Colonic mucosa (tissue), 4 donors: ENCODE data around the gene CHST8. TPM values are rescaled to one million over a fixed set of nuclear protein-coding genes. Genes with fewer than 3 reads are reported as not detected.

Experiments used
- DNase-seq: peaks from one replicate; pipeline ENCODE4 v3.0.0-alpha.2; 2020
- H3K27ac ChIP-seq: fragments of 200-600 bp; one replicate; pipeline ENCODE4 v1.8.0; 2021
- H3K27me3 ChIP-seq: fragments of 200-600 bp; one replicate; pipeline ENCODE4 v1.8.0; 2021
- H3K36me3 ChIP-seq: fragments of 200-600 bp; one replicate; pipeline ENCODE4 v1.8.0; 2021
- H3K4me1 ChIP-seq: fragments of 200-600 bp; one replicate; pipeline ENCODE4 v1.8.0; 2021; ENCODE audit warnings: mild to moderate bottlenecking
- H3K4me3 ChIP-seq: fragments of 200-600 bp; one replicate; pipeline ENCODE4 v1.8.0; 2021
- H3K9ac ChIP-seq, 2 donors: one replicate each; pipeline ENCODE4 v1.7.0; 2013; ENCODE audit warnings: control low read depth in 2 of 2, low read depth in 2 of 2, low read length in 2 of 2
- H3K9me3 ChIP-seq: fragments of 200-600 bp; one replicate; pipeline ENCODE4 v1.8.0; 2021
- intact Hi-C: fragments of 100-400 bp; cut with DNase I; formaldehyde crosslinking; loops from one replicate; pipeline ENCODE4 v1.14.1; 2022
- total RNA-seq, 2 donors: library from RNA; stranded (reverse); fragmentation: NEBNext Ultra II Directional in 1 of 2; extraction: Animal tissue kit (Norgen Biotek cat#: 25700) in 1 of 2; gene quantifications; one replicate each; pipeline ENCODE4 v1.2.1, GENCODE V29; 2021
- TF ChIP-seq, protein P1 (sequence below): fragments of 200-600 bp; IDR thresholded peaks from one replicate; pipeline ENCODE4 v1.8.0; 2022; ENCODE audit warnings: antibody characterized with exemption, mild to moderate bottlenecking
- donor health status: healthy.
- donor health status: DM: no; HTN: no; CAD: no.
- donor health status: DM: no; HTN: no; CAD: no.

CHST8 gene
- total RNA-seq, 2 donors from 2014 or later, result not detected

DNA sequence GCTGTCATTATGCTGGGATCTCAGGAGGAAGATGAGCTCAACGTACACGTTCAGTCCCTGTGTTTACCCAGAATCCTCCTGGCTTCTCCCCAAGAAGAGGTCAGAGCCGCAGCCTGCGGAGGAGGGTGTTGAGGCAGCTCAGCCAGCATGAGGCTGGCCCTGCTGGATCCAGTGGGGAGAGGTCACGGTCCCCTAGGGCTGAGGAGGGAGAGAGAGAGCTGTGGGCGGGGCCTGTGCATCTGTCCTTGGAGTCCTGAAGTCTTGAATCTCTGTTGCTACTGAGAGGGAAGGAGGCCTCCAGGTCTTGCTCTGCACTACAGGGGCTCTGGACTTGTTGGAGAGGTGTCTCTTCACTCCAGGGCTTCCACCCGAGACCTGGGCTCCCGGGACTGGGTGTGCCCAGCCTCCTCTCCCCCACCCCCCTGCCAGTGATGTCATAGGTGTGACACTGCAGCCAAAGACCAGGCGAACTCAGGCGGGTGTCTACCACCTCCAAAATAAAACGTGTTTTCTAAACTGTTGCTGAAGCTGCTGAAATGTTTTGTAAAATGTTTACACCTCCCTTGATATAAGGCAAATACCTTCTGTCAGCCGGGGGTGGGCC, 97.0 kb downstream of the CHST8 start:
- intact Hi-C loops, result no loop called here
- no peak for DNase-seq

DNA sequence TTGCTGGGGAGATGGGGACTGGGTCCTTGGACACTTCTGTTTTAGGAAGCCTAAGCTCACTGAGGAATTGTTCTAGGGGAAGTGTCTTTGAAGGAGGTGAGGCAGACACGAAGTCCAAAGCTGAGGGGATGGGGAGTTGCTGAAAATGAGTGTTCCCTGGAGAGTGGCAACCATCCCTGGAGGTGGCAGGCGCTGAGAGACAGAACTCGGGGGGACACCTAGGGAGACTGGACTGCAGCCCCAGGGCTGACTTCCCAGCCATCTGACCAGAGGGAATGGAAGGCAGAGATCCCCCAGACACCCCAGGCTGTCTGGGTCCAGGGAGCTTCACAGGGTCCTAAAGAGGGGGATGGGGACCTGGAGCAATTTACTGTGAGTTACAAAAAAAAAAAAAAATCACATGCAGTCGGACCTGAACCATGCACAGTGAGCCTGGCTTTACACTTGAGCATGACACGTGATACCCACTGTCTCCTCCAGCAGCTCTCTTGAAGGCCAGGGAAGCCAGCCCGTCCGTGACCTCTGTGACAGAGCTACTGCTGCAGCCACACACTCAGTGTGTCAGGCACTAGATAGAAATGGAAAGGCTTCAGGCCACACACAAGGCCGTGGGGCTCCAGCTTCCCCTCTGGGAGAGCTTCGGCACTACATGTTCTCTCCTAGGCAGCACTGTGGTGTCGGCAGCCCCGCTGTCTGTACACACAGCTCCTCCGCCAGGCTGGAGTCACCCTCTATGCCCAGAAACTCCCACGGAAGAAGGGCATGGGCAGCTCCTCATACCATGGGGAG, 97.8 kb downstream of the CHST8 start:
- Histone ChIP-seq H3K4me1 (no peaks in the 10 kb centered on the region), H3K4me3 (no peak overlapping the region), H3K27me3 (no peaks in the 10 kb centered on the region), H3K27ac (no peak overlapping the region), H3K36me3 (no peaks in the 10 kb centered on the region), H3K9me3 (no peaks in the 10 kb centered on the region), H3K9ac (no peak overlapping the region)
- TF ChIP-seq, protein P1, sequence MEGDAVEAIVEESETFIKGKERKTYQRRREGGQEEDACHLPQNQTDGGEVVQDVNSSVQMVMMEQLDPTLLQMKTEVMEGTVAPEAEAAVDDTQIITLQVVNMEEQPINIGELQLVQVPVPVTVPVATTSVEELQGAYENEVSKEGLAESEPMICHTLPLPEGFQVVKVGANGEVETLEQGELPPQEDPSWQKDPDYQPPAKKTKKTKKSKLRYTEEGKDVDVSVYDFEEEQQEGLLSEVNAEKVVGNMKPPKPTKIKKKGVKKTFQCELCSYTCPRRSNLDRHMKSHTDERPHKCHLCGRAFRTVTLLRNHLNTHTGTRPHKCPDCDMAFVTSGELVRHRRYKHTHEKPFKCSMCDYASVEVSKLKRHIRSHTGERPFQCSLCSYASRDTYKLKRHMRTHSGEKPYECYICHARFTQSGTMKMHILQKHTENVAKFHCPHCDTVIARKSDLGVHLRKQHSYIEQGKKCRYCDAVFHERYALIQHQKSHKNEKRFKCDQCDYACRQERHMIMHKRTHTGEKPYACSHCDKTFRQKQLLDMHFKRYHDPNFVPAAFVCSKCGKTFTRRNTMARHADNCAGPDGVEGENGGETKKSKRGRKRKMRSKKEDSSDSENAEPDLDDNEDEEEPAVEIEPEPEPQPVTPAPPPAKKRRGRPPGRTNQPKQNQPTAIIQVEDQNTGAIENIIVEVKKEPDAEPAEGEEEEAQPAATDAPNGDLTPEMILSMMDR, result no peak
- intact Hi-C loops, result no loop called here
- DNase-seq, result no peak

More for the DNA sequence above, 97.0 kb downstream of the CHST8 start:
- TF ChIP-seq, protein P1, result no peak
- H3K27ac ChIP-seq, result no peak overlapping the region
- H3K9ac ChIP-seq, result no peak overlapping the region
- no peaks in the 10 kb centered on the region for H3K36me3 ChIP-seq
- H3K4me1 ChIP-seq, result no peaks in the 10 kb centered on the region
- H3K4me3 ChIP-seq, result no peak overlapping the region
- H3K9me3 ChIP-seq, result no peaks in the 10 kb centered on the region
- H3K27me3 ChIP-seq, result no peaks in the 10 kb centered on the region

DNA sequence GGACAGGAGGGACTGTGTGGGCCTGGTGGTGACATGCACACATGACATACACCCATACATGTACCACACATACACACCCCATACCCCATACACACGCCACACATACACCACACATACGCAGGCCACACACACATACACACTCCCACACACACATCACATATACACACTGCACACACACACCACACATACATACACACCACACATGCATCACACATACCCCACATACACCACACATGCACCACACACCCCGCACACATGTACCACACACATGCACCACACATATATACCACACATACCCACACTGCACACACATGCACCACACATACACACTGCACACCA, 98.4 kb downstream of the CHST8 start:
- Histone ChIP-seq H3K4me1 (no peaks in the 10 kb centered on the region), H3K9me3 (no peaks in the 10 kb centered on the region), H3K36me3 (no peaks in the 10 kb centered on the region), H3K9ac (no peak overlapping the region), H3K4me3 (no peak overlapping the region), H3K27ac (no peak overlapping the region), H3K27me3 (no peaks in the 10 kb centered on the region)
- DNase-seq, result no peak
- TF ChIP-seq, protein P1, result no peak
- intact Hi-C loops, result no loop called here

DNA sequence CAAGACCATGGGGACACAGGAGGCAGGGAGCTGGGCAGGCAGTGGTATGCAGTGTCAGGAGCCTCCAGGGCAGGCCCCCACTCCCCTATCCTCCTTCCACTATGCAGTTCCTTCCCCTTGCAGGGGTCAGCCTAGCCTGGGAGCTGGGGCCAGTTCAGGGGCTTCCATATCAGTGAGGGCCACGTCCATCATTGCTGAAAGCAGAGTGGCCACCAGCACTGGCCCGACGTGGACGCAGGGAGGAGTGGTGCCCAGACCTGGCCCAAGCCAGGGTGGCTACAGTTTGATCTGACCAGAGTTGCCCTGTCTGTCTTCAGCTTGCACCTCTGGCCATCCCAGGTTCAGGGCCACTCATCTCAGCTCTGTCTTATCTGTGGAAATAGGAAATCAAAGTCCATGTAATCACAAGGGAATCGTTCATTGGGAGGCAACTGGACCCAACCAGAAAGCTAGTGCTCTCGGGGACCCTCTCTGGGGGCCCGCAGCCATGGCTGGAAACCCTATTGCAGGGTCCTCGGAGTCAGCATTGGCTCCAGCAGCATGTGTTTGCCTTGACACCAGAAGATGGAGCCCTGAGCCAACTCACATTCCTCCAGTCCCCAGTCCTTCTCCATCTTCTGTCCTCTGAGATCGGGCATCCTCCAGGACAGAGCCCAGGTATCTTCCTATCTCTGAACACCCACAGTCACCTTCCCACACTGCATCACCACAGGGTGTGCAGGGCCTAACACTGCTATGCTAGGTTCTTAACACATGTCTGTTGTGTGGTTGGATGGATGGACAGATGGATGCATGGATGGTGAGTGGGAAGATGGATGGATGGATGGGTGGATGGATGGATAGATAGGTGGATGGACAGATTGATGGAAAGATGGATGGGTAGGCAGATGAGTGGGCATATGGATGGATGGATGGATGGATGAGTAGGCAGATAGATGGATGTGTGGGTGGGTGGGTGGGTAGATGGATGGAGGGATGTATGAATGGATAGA, 99.2 kb downstream of the CHST8 start:
- H3K9me3 ChIP-seq, result no peaks in the 10 kb centered on the region
- no peak overlapping the region for H3K9ac ChIP-seq
- no peak for DNase-seq
- H3K4me1 ChIP-seq, result no peaks in the 10 kb centered on the region
- no peak overlapping the region for H3K27ac ChIP-seq
- intact Hi-C loops, result no loop called here
- H3K4me3 ChIP-seq, result no peak overlapping the region
- H3K27me3 ChIP-seq, result no peaks in the 10 kb centered on the region
- H3K36me3 ChIP-seq, result no peaks in the 10 kb centered on the region
- TF ChIP-seq, protein P1, result no peak

DNA sequence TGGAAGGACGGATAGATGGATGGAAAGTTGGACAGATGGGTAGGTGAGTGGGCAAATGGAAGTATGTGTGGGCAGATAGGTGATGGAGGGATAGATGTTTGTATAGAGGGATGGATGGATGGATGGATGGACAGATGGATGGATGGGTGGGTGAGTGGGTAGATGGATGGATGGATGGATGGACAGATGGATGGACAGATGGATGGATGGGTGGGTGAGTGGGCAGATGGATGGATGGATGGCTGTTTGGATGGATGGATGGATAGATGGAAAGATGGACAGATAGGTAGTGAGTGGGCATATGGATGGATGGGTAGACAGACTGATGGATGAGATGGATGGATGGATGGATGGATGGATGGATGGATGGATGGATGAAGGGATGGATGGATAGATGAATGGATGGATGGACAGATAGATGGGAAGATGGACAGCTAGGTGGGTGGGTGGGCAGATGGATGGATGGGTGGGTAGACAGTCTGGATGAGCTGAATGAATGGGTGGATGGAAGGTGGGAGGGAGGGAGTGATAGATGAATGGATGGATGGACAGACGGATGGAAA, 100.1 kb downstream of the CHST8 start:
- Histone ChIP-seq H3K9ac (no peak overlapping the region), H3K27ac (no peak overlapping the region), H3K27me3 (no peaks in the 10 kb centered on the region), H3K4me3 (no peak overlapping the region), H3K9me3 (no peaks in the 10 kb centered on the region), H3K4me1 (no peaks in the 10 kb centered on the region), H3K36me3 (no peaks in the 10 kb centered on the region)
- no peak for DNase-seq
- intact Hi-C loops, result no loop called here
- TF ChIP-seq, protein P1, result no peak
